ENCODE data around the gene ARF4. TPM values are rescaled to one million over a fixed set of nuclear protein-coding genes. Genes with fewer than 3 reads are reported as not detected.

ARF4 gene
- polyA plus RNA-seq, 3 donors = 60.2 to 229 (median 224) TPM

DNA sequence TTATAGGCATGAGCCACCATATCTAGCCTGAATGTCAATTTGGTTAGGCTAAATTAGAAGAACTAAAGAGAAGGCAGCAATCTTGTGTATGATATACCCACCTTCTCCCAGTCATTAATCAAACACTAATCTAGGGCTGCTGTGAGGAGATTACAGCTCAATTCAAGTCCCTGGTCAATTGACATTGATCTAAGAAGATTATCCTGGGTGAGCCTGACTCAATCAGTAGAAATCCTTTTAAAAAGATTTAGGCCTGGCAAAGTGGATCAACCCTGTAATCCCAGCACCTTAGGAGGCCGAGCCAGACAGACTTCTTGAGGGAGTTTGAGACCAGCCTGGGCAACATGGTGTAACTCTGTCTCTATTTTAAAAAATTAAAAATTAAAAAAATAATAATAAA, 50.5 kb downstream of the ARF4 start:
- no peak overlapping the region for H3K27ac Mint-ChIP-seq
- WGBS (ENCODE audit: insufficient coverage) = no CpG with 5 or more reads among the region's 1 CpG
- H3K4me2 ChIP-seq (replicated peaks; ENCODE audit: extremely low read depth, low read length, poor library complexity, severe bottlenecking) = no peak overlapping the region
- no peaks in the 10 kb centered on the region for H3K9me3 Mint-ChIP-seq
- TF ChIP-seq, protein P1, sequence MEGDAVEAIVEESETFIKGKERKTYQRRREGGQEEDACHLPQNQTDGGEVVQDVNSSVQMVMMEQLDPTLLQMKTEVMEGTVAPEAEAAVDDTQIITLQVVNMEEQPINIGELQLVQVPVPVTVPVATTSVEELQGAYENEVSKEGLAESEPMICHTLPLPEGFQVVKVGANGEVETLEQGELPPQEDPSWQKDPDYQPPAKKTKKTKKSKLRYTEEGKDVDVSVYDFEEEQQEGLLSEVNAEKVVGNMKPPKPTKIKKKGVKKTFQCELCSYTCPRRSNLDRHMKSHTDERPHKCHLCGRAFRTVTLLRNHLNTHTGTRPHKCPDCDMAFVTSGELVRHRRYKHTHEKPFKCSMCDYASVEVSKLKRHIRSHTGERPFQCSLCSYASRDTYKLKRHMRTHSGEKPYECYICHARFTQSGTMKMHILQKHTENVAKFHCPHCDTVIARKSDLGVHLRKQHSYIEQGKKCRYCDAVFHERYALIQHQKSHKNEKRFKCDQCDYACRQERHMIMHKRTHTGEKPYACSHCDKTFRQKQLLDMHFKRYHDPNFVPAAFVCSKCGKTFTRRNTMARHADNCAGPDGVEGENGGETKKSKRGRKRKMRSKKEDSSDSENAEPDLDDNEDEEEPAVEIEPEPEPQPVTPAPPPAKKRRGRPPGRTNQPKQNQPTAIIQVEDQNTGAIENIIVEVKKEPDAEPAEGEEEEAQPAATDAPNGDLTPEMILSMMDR (IDR thresholded peaks at IDR 0.05) = no peak
- no peaks in the 10 kb centered on the region for H3K9me3 ChIP-seq (replicated peaks in 1 of 2; ENCODE audit: control insufficient read depth in 1 of 2, insufficient read depth in 1 of 2, low read length in 2 of 2)
- H4K20me1 ChIP-seq (ENCODE audit: insufficient read depth, low read length) = no peaks in the 10 kb centered on the region
- peaks cover 4 to 11% (median 5%) of the 10 kb centered on the region in 3 donors for H3K27me3 Mint-ChIP-seq (ENCODE audit: low read depth in 3 of 3)
- no peak overlapping the region for H2AFZ ChIP-seq (ENCODE audit: insufficient read depth, low read depth, low read length, poor library complexity, severe bottlenecking)
- H3K36me3 Mint-ChIP-seq = no peaks in the 10 kb centered on the region
- H3K4me3 Mint-ChIP-seq = no peak overlapping the region
- intact Hi-C loops (cut with micrococcal nuclease) = no loop called here
- peaks cover 9% of the 10 kb centered on the region for H3K4me1 Mint-ChIP-seq
- no peak overlapping the region for H3K27ac ChIP-seq (ENCODE audit: low read depth in 1 of 2, low read length in 2 of 2)
- H3K27me3 ChIP-seq (ENCODE audit: control insufficient read depth in 2 of 2, insufficient read depth in 2 of 2, low read length in 2 of 2) = peaks cover 0 to 5% of the 10 kb centered on the region in 2 donors
- no peaks in the 10 kb centered on the region for H3K36me3 ChIP-seq (replicated peaks in 1 of 2; ENCODE audit: control insufficient read depth in 1 of 2, insufficient read depth in 2 of 2, low read length in 2 of 2)
- DNase-seq = no peak
- H3K4me3 ChIP-seq (replicated peaks in 1 of 3; ENCODE audit: low read depth in 2 of 3, low read length in 3 of 3) = no peak overlapping the region
- no peak overlapping the region for H3K9ac ChIP-seq (ENCODE audit: insufficient read depth, low read length, poor library complexity, severe bottlenecking)
- H3K4me1 ChIP-seq (ENCODE audit: control insufficient read depth in 1 of 2, insufficient read depth in 2 of 2, low read length in 2 of 2) = peaks cover 4 to 9% of the 10 kb centered on the region in 2 donors
- no peaks in the 10 kb centered on the region for H3K79me2 ChIP-seq (ENCODE audit: insufficient read depth, low read length)

DNA sequence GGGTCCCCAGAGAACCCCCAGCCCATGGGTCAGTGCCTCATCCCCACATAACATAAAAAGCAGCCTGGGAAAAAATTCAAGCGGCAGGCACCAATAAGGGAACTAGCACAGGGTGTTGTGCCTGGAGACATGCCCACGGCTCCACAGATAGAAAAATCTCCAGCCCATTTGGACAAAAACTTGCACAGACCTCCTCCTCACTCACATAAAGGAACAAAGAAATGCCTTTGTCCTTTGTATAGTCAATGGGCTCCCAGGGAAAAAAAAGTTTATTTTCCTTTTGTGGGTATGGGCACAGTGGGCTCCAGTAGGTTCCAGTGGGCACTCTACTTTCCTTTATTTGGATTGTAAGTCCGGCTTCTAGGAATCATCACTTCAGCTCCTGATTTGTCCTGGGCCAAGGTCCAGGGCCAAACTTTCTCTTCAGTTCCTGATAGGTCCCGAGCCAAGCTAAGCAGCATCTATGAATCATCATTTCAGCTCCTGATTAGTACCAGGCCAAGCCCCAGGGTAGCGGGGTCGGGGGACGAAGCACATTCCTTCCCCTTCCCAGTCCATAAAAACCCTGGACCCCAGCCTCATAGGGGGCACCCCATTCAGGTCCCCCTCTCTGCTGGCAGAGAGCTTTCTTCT, 51.4 kb downstream of the ARF4 start:
- 97% methylated on average over 5 of the region's 7 CpGs for WGBS (ENCODE audit: insufficient coverage)

More for the DNA sequence above, 51.4 kb downstream of the ARF4 start:
- intact Hi-C loops (cut with micrococcal nuclease) = no loop called here
- H3K4me2 ChIP-seq (replicated peaks; ENCODE audit: extremely low read depth, low read length, poor library complexity, severe bottlenecking) = no peak overlapping the region
- peaks cover 0 to 5% of the 10 kb centered on the region in 2 donors for H3K27me3 ChIP-seq (ENCODE audit: control insufficient read depth in 2 of 2, insufficient read depth in 2 of 2, low read length in 2 of 2)
- H3K27ac ChIP-seq (ENCODE audit: low read depth in 1 of 2, low read length in 2 of 2) = no peak overlapping the region
- Mint-ChIP-seq H3K27me3 (ENCODE audit: low read depth in 3 of 3) (peaks cover 3 to 13% (median 5%) of the 10 kb centered on the region in 3 donors), H3K27ac (no peak overlapping the region), H3K36me3 (no peaks in the 10 kb centered on the region), H3K9me3 (no peaks in the 10 kb centered on the region), H3K4me3 (peak overlapping the region in 1 of 2 donors; percentile 15), H3K4me1 (peaks cover 9% of the 10 kb centered on the region)
- H2AFZ ChIP-seq (ENCODE audit: insufficient read depth, low read depth, low read length, poor library complexity, severe bottlenecking) = no peak overlapping the region
- no peaks in the 10 kb centered on the region for H3K36me3 ChIP-seq (replicated peaks in 1 of 2; ENCODE audit: control insufficient read depth in 1 of 2, insufficient read depth in 2 of 2, low read length in 2 of 2)
- H3K9me3 ChIP-seq (replicated peaks in 1 of 2; ENCODE audit: control insufficient read depth in 1 of 2, insufficient read depth in 1 of 2, low read length in 2 of 2) = no peaks in the 10 kb centered on the region
- DNase-seq = no peak
- H3K4me3 ChIP-seq (replicated peaks in 1 of 3; ENCODE audit: low read depth in 2 of 3, low read length in 3 of 3) = no peak overlapping the region
- no peak overlapping the region for H3K9ac ChIP-seq (ENCODE audit: insufficient read depth, low read length, poor library complexity, severe bottlenecking)
- H3K79me2 ChIP-seq (ENCODE audit: insufficient read depth, low read length) = no peaks in the 10 kb centered on the region
- H4K20me1 ChIP-seq (ENCODE audit: insufficient read depth, low read length) = no peaks in the 10 kb centered on the region
- TF ChIP-seq, protein P1 (IDR thresholded peaks at IDR 0.05) = no peak
- peaks cover 4 to 9% of the 10 kb centered on the region in 2 donors for H3K4me1 ChIP-seq (ENCODE audit: control insufficient read depth in 1 of 2, insufficient read depth in 2 of 2, low read length in 2 of 2)
